ENCODE results near the gene CMPK1. TPM values are rescaled to one million over a fixed set of nuclear protein-coding genes. Genes with fewer than 3 reads are reported as not detected.

The CMPK1 gene
- total and polyA plus RNA-seq, 2 donors (not counting 3 experiments of a cell fraction or from before 2014, with no cell fraction given) = 16.4 to 79.6 TPM

DNA sequence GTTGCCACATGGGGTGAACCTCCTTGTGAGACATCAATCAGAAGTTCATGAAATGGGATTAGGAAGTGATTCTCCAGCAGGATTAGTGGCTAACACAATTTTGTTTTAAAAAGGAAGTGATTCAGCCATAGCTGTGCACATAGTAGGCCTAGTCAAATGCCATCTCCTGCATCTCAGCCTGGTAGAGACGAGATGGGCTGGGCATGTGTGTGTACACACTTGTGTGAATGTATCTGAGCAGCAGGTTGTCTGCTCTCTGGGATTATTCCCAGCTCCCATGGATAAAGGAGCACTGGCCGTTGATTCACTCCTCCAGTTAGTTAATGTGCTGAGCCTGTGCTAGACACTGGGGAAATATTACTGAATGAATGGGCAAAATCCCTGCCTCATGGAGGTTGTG, 84.5 kb downstream of the CMPK1 start:
- no peak for FAIRE-seq
- Histone ChIP-seq H3K27ac (ENCODE audit: insufficient read depth, low read depth, low read length) (no peak overlapping the region), H3K4me2 (ENCODE audit: insufficient read depth, low read length) (no peak overlapping the region), H4K20me1 (replicated peaks; ENCODE audit: control insufficient read depth, extremely low read depth, insufficient read depth, low read length) (no peaks in the 10 kb centered on the region), H3K4me1 (ENCODE audit: control insufficient read depth, extremely low read depth, insufficient read depth, low read length) (no peaks in the 10 kb centered on the region), H3K9ac (replicated peaks; ENCODE audit: extremely low read depth, insufficient read depth, low read length) (no peak overlapping the region), H3K9me3 (replicated peaks; ENCODE audit: control insufficient read depth, insufficient read depth, low read length) (no peaks in the 10 kb centered on the region), H3K27me3 (ENCODE audit: control insufficient read depth in 2 of 2, insufficient read depth in 2 of 2, low read length in 2 of 2) (peaks cover 40 to 58% of the 10 kb centered on the region in 2 experiments), H3K9me1 (replicated peaks; ENCODE audit: control insufficient read depth, extremely low read depth, insufficient read depth, low read length) (no peaks in the 10 kb centered on the region), H3K79me2 (ENCODE audit: control insufficient read depth, insufficient read depth, low read length) (no peaks in the 10 kb centered on the region), H2AFZ (ENCODE audit: low read depth, low read length) (no peak overlapping the region), H3K4me3 (replicated peaks in 1 of 3; ENCODE audit: insufficient read depth in 1 of 3, low read depth in 1 of 3, low read length in 3 of 3) (no peak overlapping the region), H3K36me3 (ENCODE audit: control insufficient read depth in 2 of 2, extremely low read depth in 1 of 2, insufficient read depth in 2 of 2, low read length in 2 of 2) (no peaks in the 10 kb centered on the region)
- CTCF ChIA-PET = interaction anchor here (0.6 to 2.6 kb wide), 8 partner anchors 14 to 308 kb away, joined by 3 to 14 read pairs (median 3); partner anchors contain the start of genes CMPK1, FOXD2 and PDZK1IP1
- POLR2A ChIA-PET = no interaction called here
- TF ChIP-seq EZH2 (IDR thresholded peaks at IDR 0.05; ENCODE audit: borderline replicate concordance, low read depth, low read length, severe bottlenecking) (no peak), GATA2 (IDR thresholded peaks at IDR 0.05; ENCODE audit: insufficient read depth, insufficient read length, low read depth, low read length) (no peak), FOS (IDR thresholded peaks at IDR 0.05; ENCODE audit: borderline replicate concordance, insufficient read depth, low read length) (no peak), POLR2AphosphoS5 (IDR thresholded peaks at IDR 0.05; ENCODE audit: insufficient read depth, low read depth, low read length) (no peak), POLR2A (IDR thresholded peaks at IDR 0.05; ENCODE audit: low read depth, low read length) (no peak), JUN (IDR thresholded peaks at IDR 0.05; ENCODE audit: borderline replicate concordance, insufficient read depth, insufficient read length, low read depth) (no peak), MYC (IDR thresholded peaks at IDR 0.05; ENCODE audit: low read depth, low read length) (no peak)
- TF ChIP-seq, protein P1, sequence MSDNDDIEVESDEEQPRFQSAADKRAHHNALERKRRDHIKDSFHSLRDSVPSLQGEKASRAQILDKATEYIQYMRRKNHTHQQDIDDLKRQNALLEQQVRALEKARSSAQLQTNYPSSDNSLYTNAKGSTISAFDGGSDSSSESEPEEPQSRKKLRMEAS (IDR thresholded peaks at IDR 0.05; ENCODE audit: insufficient read depth, insufficient read length) = no peak
- TF ChIP-seq, protein P2, sequence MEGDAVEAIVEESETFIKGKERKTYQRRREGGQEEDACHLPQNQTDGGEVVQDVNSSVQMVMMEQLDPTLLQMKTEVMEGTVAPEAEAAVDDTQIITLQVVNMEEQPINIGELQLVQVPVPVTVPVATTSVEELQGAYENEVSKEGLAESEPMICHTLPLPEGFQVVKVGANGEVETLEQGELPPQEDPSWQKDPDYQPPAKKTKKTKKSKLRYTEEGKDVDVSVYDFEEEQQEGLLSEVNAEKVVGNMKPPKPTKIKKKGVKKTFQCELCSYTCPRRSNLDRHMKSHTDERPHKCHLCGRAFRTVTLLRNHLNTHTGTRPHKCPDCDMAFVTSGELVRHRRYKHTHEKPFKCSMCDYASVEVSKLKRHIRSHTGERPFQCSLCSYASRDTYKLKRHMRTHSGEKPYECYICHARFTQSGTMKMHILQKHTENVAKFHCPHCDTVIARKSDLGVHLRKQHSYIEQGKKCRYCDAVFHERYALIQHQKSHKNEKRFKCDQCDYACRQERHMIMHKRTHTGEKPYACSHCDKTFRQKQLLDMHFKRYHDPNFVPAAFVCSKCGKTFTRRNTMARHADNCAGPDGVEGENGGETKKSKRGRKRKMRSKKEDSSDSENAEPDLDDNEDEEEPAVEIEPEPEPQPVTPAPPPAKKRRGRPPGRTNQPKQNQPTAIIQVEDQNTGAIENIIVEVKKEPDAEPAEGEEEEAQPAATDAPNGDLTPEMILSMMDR (IDR thresholded peaks at IDR 0.05; ENCODE audit: extremely low read depth in 1 of 2, insufficient read depth in 1 of 2, low read depth in 1 of 2, low read length in 2 of 2) = no peak
- no peak for DNase-seq (ENCODE audit: low read depth, low spot score)
- BruUV-seq (replicated peaks) = no TSS peak
- intact Hi-C loops (cut with micrococcal nuclease) = no loop called here
- dilution Hi-C loops (cut with MboI; ENCODE audit: extremely low pct_ligation_motif_present, low sequenced_read_pairs) = no loop called here
